SK-N-MC (cell line): ENCODE data around the gene RGS9.

Experiments
- EZH2 ChIP-seq: fragments of 200-600 bp; sonication (generic); IDR thresholded peaks from one replicate; pipeline ENCODE4 v1.6.1; 2017; ENCODE audit warnings: antibody characterized with exemption
- FOXP2 ChIP-seq: optimal IDR thresholded peaks from 2 replicates; pipeline ENCODE3; 2011; ENCODE audit warnings: mild to moderate bottlenecking, moderate library complexity; ENCODE audit not compliant: insufficient read depth; ENCODE audit errors: extremely low read length, control extremely low read depth
- POLR2AphosphoS5 ChIP-seq: IDR thresholded peaks from 2 replicates; pipeline ENCODE4 v1.6.1; 2012; ENCODE audit warnings: mild to moderate bottlenecking, low read depth, low read length, borderline replicate concordance

- TF ChIP-seq EZH2 (no peak), POLR2AphosphoS5 (no peak), FOXP2 (no peak)
Observed at GRCh38 chr17:65254166-65254565, 117.0 kb downstream of the RGS9 start.
